GM21786 (cell line): ENCODE results near the gene AURKB.
A peak's percentile ranks its signal among the peaks of the same experiment; 100 is the strongest.
"Not testable (repeated sequence)": the region's sequence is repeated elsewhere in the genome, so short reads cannot be mapped to it uniquely, and the experiment has no call there.

Source experiments
- ATAC-seq: cut with Tn5 transposase; IDR thresholded peaks from one replicate; pipeline ENCODE4 v1.9.1; 2021; ENCODE audit not compliant: unreplicated experiment

Gene AURKB

GRCh38 chr17:8209907-8210760 is at the start of gene AURKB:
Gene AURKB (minus strand): TSS chr17:8210575. CDS start chr17:8210224, 351 bp downstream.
- ATAC-seq, result peak; percentile 90

- ATAC-seq, result no peak
Measured at GRCh38 chr17:8257801-8258200, 47.4 kb upstream of the AURKB start.

- ATAC-seq, result no peak
Measured at GRCh38 chr17:8256691-8257090, 46.3 kb upstream of the AURKB start.

- ATAC-seq, result no peak
Measured at GRCh38 chr17:8256291-8256690, 45.9 kb upstream of the AURKB start.

GRCh38 chr17:8255499-8255898 is 45.1 kb upstream of the AURKB start:
- ATAC-seq, result no peak

- no peak for ATAC-seq
Measured at GRCh38 chr17:8254881-8255280, 44.5 kb upstream of the AURKB start.

GRCh38 chr17:8253801-8254200 is 43.4 kb upstream of the AURKB start:
- ATAC-seq, result no peak

GRCh38 chr17:8251411-8251810 is 41.0 kb upstream of the AURKB start:
- not testable (repeated sequence) for ATAC-seq

GRCh38 chr17:8249621-8250500 is 39.5 kb upstream of the AURKB start:
- no peak for ATAC-seq

GRCh38 chr17:8248751-8249607 is 38.6 kb upstream of the AURKB start, which contains the start of gene PFAS:
Gene PFAS (plus strand): TSS chr17:8249289. CDS start chr17:8253938, 4,649 bp downstream.
- peak; percentile 33 for ATAC-seq

- no peak for ATAC-seq
Measured at GRCh38 chr17:8244768-8245167, 34.4 kb upstream of the AURKB start.

- no peak for ATAC-seq
Measured at GRCh38 chr17:8243827-8244226, 33.5 kb upstream of the AURKB start.

- ATAC-seq, result no peak
Measured at GRCh38 chr17:8237886-8238285, 27.5 kb upstream of the AURKB start.

- ATAC-seq, result no peak
Measured at GRCh38 chr17:8237175-8237574, 26.8 kb upstream of the AURKB start.

- no peak for ATAC-seq
Measured at GRCh38 chr17:8235676-8236075, 25.3 kb upstream of the AURKB start.

GRCh38 chr17:8234361-8235270 is 24.2 kb upstream of the AURKB start:
- ATAC-seq, result no peak

- ATAC-seq, result no peak
Measured at GRCh38 chr17:8231701-8232100, 21.3 kb upstream of the AURKB start.

- ATAC-seq, result no peak
Measured at GRCh38 chr17:8227238-8227581, 16.8 kb upstream of the AURKB start.

GRCh38 chr17:8226536-8227237 is 16.3 kb upstream of the AURKB start:
- ATAC-seq, result no peak
